A549 (cell line): Measurements from ENCODE around the gene TBL1X. TPM values are rescaled to one million over a fixed set of nuclear protein-coding genes. Genes with fewer than 3 reads are reported as not detected.
"Not testable (repeated sequence)": the region's sequence is repeated elsewhere in the genome, so short reads cannot be mapped to it uniquely, and the experiment has no call there.

ENCODE experiments used
- ATAC-seq, 2 experiments: fragments of 200-7000 bp in 1 of 2; fragments of >200 bp in 1 of 2; cut with Nextera tagmentation in 1 of 2; cut with Tn5 transposase in 1 of 2; 3 replicates each; pipeline versions ENCODE4 v1.8.0 to v1.9.1; 2018 to 2020; ENCODE audit warnings: mild to moderate bottlenecking in 1 of 2, moderate library complexity in 1 of 2
- CTCF ChIA-PET: fragments of 300-600 bp; sonication (Branson Sonifier 250); formaldehyde crosslinking; extraction: SDS; loops from one replicate; lab custom pipeline; 2021; ENCODE audit warnings: antibody characterized with exemption, inconsistent platforms; lab: Yijun Ruan, JAX
- POLR2A ChIA-PET: fragments of 350-600 bp; formaldehyde crosslinking; extraction: SDS; loops from one replicate; lab custom pipeline; 2021; ENCODE audit warnings: antibody characterized with exemption, inconsistent platforms; lab: Yijun Ruan, JAX
- DNase-seq, 2 experiments: peaks; one replicate each; pipeline versions ENCODE4 v3.0.0 to v3.0.0-alpha.2; 2011 to 2016; ENCODE audit warnings: low read depth in 1 of 2, low spot score in 1 of 2
- FAIRE-seq: peaks from 2 replicates; lab custom pipeline; 2011; peaks lifted over from hg19 to GRCh38; lab: Jason Lieb, UNC
- H3K27ac ChIP-seq, 2 experiments: fragments of >200 bp; sonication (Bioruptor Twin); formaldehyde crosslinking; 3 replicates each; pipeline ENCODE4 v1.5.1; 2016 to 2017
- H3K4me1 ChIP-seq: fragments of >200 bp; sonication (Bioruptor Twin); formaldehyde crosslinking; 3 replicates; pipeline ENCODE4 v1.6.1; 2016
- H3K4me2 ChIP-seq: fragments of >200 bp; sonication (Bioruptor Twin); formaldehyde crosslinking; 3 replicates; pipeline ENCODE4 v1.6.1; 2016
- H3K4me3 ChIP-seq: fragments of >200 bp; sonication (Bioruptor Twin); formaldehyde crosslinking; 3 replicates; pipeline ENCODE4 v1.5.1; 2016
- H3K9me3 ChIP-seq: fragments of >200 bp; sonication (Bioruptor Twin); formaldehyde crosslinking; 3 replicates; pipeline ENCODE4 v1.6.1; 2016
- CBX8 ChIP-seq: fragments of 200-600 bp; sonication (generic); IDR thresholded peaks from 2 replicates; pipeline ENCODE4 v1.6.1; 2016
- ELK1 ChIP-seq: fragments of 150-350 bp; IDR thresholded peaks from 2 replicates; pipeline ENCODE4 v1.6.1; 2014; ENCODE audit warnings: low read depth, mild to moderate bottlenecking, low read length
- ESRRA ChIP-seq: fragments of 150-350 bp; IDR thresholded peaks from 2 replicates; pipeline ENCODE4 v1.6.1; 2014; ENCODE audit warnings: mild to moderate bottlenecking, low read length, borderline replicate concordance
- FOSL2 ChIP-seq, 2 experiments: fragments of 450-650 bp in 1 of 2; fragments of >200 bp in 1 of 2; sonication (Bioruptor Twin) in 1 of 2; formaldehyde crosslinking; IDR thresholded peaks; 2 replicates each; pipeline versions ENCODE4 v1.5.0 to v1.6.1; 2016 to 2020; ENCODE audit warnings: mild to moderate bottlenecking in 1 of 2, moderate library complexity in 1 of 2
- FOXS1 ChIP-seq: fragments of 250-450 bp; sonication (Bioruptor Pico); IDR thresholded peaks from 2 replicates; pipeline ENCODE4 v1.5.0; 2020; ENCODE audit warnings: mild to moderate bottlenecking, moderate library complexity
- HES2 ChIP-seq: fragments of >200 bp; sonication (Bioruptor Twin); formaldehyde crosslinking; IDR thresholded peaks from 2 replicates; pipeline ENCODE4 v1.6.1; 2016
- HEYL ChIP-seq: fragments of 250-450 bp; sonication (Bioruptor Pico); IDR thresholded peaks from 2 replicates; pipeline ENCODE4 v1.8.0; 2021; ENCODE audit warnings: mild to moderate bottlenecking, moderate library complexity
- HMGXB4 ChIP-seq: fragments of 250-450 bp; sonication (Bioruptor Pico); IDR thresholded peaks from 2 replicates; pipeline ENCODE4 v1.5.0; 2021; ENCODE audit warnings: mild to moderate bottlenecking, moderate library complexity, borderline replicate concordance
- JUN ChIP-seq, 2 experiments: fragments of >200 bp; sonication (Bioruptor Twin); formaldehyde crosslinking; IDR thresholded peaks; 2 replicates in 1 of 2; 3 replicates in 1 of 2; pipeline ENCODE4 v1.6.1; 2016 to 2017
- JUNB ChIP-seq: fragments of >200 bp; sonication (Bioruptor Twin); formaldehyde crosslinking; IDR thresholded peaks from 2 replicates; pipeline ENCODE4 v1.6.1; 2016
- KDM1A ChIP-seq: fragments of 200-600 bp; sonication (generic); IDR thresholded peaks from 2 replicates; pipeline ENCODE4 v1.6.1; 2016; ENCODE audit warnings: low read depth, mild to moderate bottlenecking
- KDM5A ChIP-seq: fragments of 200-600 bp; sonication (generic); IDR thresholded peaks from 2 replicates; pipeline ENCODE4 v1.6.1; 2016; ENCODE audit warnings: antibody characterized with exemption, mild to moderate bottlenecking
- MAFK ChIP-seq: fragments of 450-650 bp; IDR thresholded peaks from 2 replicates; pipeline ENCODE4 v1.6.1; 2014; ENCODE audit not compliant: partially characterized antibody
- MAZ ChIP-seq: fragments of 150-350 bp; IDR thresholded peaks from 2 replicates; pipeline ENCODE4 v1.6.1; 2014; ENCODE audit warnings: antibody characterized with exemption, low read depth, low read length, borderline replicate concordance
- NPAS2 ChIP-seq: fragments of 250-450 bp; sonication (Bioruptor Pico); IDR thresholded peaks from 2 replicates; pipeline ENCODE4 v1.8.0; 2022; ENCODE audit warnings: mild to moderate bottlenecking, moderate library complexity, borderline replicate concordance
- NR3C1 ChIP-seq: fragments of >200 bp; sonication (Bioruptor Twin); formaldehyde crosslinking; IDR thresholded peaks from 3 replicates; pipeline ENCODE4 v1.6.1; 2017
- PHF8 ChIP-seq: fragments of 200-600 bp; sonication (generic); IDR thresholded peaks from 2 replicates; pipeline ENCODE4 v1.6.1; 2016; ENCODE audit warnings: low read depth, mild to moderate bottlenecking, antibody characterized with exemption, moderate library complexity, borderline replicate concordance
- POLR2A ChIP-seq: IDR thresholded peaks from 2 replicates; pipeline ENCODE4 v1.6.1; 2012; ENCODE audit warnings: mild to moderate bottlenecking, low read length
- POLR2AphosphoS2 ChIP-seq: conservative IDR thresholded peaks from 2 replicates; pipeline ENCODE4 v1.6.1; 2012; ENCODE audit warnings: low read length, improper control_type of control experiment, inconsistent platforms
- RAD21 ChIP-seq, 2 experiments: fragments of >200 bp in 1 of 2; sonication (Bioruptor Twin) in 1 of 2; formaldehyde crosslinking in 1 of 2; IDR thresholded peaks in 1 of 2; conservative IDR thresholded peaks in 1 of 2; 2 replicates in 1 of 2; 3 replicates in 1 of 2; pipeline ENCODE4 v1.6.1; 2012 to 2018; ENCODE audit warnings: inconsistent platforms in 1 of 2
- RARB ChIP-seq: fragments of 250-450 bp; sonication (Bioruptor Pico); IDR thresholded peaks from 2 replicates; pipeline ENCODE4 v1.8.0; 2021; ENCODE audit warnings: mild to moderate bottlenecking, moderate library complexity
- RCOR1 ChIP-seq: fragments of 150-350 bp; IDR thresholded peaks from 2 replicates; pipeline ENCODE4 v1.6.1; 2014; ENCODE audit warnings: antibody characterized with exemption, low read length, low read depth
- SREBF2 ChIP-seq: fragments of 450-650 bp; IDR thresholded peaks from 2 replicates; pipeline ENCODE4 v1.6.1; 2014; ENCODE audit warnings: mild to moderate bottlenecking, moderate library complexity
- TP53 ChIP-seq: fragments of 250-450 bp; sonication (Bioruptor Pico); IDR thresholded peaks from 2 replicates; pipeline ENCODE4 v1.5.0; 2021; ENCODE audit warnings: mild to moderate bottlenecking, moderate library complexity
- ZC3H11A ChIP-seq: fragments of 450-650 bp; IDR thresholded peaks from 2 replicates; pipeline ENCODE4 v1.6.1; 2014; ENCODE audit warnings: antibody characterized with exemption, mild to moderate bottlenecking
- WGBS: methylation state at CpG from one replicate; pipeline ENCODE4 v1.1.6; 2017; ENCODE audit errors: missing lambda C conversion rate; 5-methylcytosine and 5-hydroxymethylcytosine counted together
- polyA plus RNA-seq, 4 experiments: library from polyadenylated mRNA; depleted of rRNA in 3 of 4; stranded (reverse); fragments of >200 nt; fragmentation: RNase III in 1 of 4; extraction: RNeasy Plus Mini Kit Qiagen cat#74134 plus additional on column Dnase treatment in 1 of 4; gene quantifications; 2 replicates in 3 of 4; 3 replicates in 1 of 4; pipeline ENCODE4 v1.2.3, GENCODE V29; 2011 to 2017

The TBL1X gene
- polyA plus RNA-seq, 2 of the 4 experiments (the other 2 are of a cell fraction) = 14.6 to 18.0 TPM

- TF ChIP-seq ELK1 = no peak
- no peak for TF ChIP-seq JUN (IDR thresholded peaks at IDR 0.05)
- no peak for TF ChIP-seq KDM5A
- no peak for TF ChIP-seq NR3C1
Observed at GRCh38 chrX:9765072-9765736, 300.3 kb downstream of the TBL1X start (continued).

GRCh38 chrX:9765737-9766097 lies 300.9 kb downstream of the TBL1X start, which contains the start of gene GPR143:
TSS of gene GPR143 (minus strand) at chrX:9765847. CDS start at chrX:9765817, 30 bp downstream.
- no peaks in the 10 kb centered on the region for H3K4me1 ChIP-seq
- TF ChIP-seq TP53 (CRISPR knock-in tag) (no peak), HES2 (no peak), JUNB (no peak), KDM1A (no peak), ELK1 (no peak), ZC3H11A (no peak), NPAS2 (no peak), RCOR1 (no peak), CBX8 (no peak), HMGXB4 (CRISPR knock-in tag) (no peak), PHF8 (no peak), RARB (CRISPR knock-in tag) (no peak), RAD21 (conservative IDR thresholded peaks at IDR 0.05 in 1 of 2, IDR thresholded peaks at IDR 0.05 in 1 of 2) (no peak), ESRRA (no peak), FOSL2 (IDR thresholded peaks at IDR 0.05) (no peak), FOSL2 (CRISPR knock-in tag; IDR thresholded peaks at IDR 0.05) (no peak), HEYL (CRISPR knock-in tag) (no peak), POLR2A (no peak), MAZ (no peak)
- no peak within 1 kb of the TSS for H3K27ac ChIP-seq
- ChIA-PET POLR2A (no interaction called here), CTCF (no interaction called here)
- DNase-seq (no peak), ATAC-seq (no peak), FAIRE-seq (no peak)
- no peak within 1 kb of the TSS for H3K4me2 ChIP-seq
- no peaks in the 10 kb centered on the region for H3K9me3 ChIP-seq
- 69% methylated on average over 9 of the region's 26 CpGs for WGBS
- no peak within 1 kb of the TSS for H3K4me3 ChIP-seq

GRCh38 chrX:9767375-9767774 lies 302.5 kb downstream of the TBL1X start:
- Histone ChIP-seq H3K4me3 (no peak overlapping the region), H3K9me3 (no peaks in the 10 kb centered on the region), H3K4me1 (no peaks in the 10 kb centered on the region), H3K4me2 (no peak overlapping the region), H3K27ac (no peak overlapping the region)
- no peak for ATAC-seq
- POLR2A ChIA-PET = no interaction called here
- no peak for TF ChIP-seq KDM5A
- no peak for TF ChIP-seq MAFK
- no peak for TF ChIP-seq FOXS1 (CRISPR knock-in tag)
- TF ChIP-seq NR3C1 = no peak
- TF ChIP-seq SREBF2 = no peak
- no peak for TF ChIP-seq POLR2AphosphoS2
- FAIRE-seq = no peak
- DNase-seq = no peak
- 70% methylated on average over 6 of the region's 6 CpGs for WGBS
- CTCF ChIA-PET = no interaction called here

GRCh38 chrX:9768321-9768839 lies 303.5 kb downstream of the TBL1X start:
- H3K27ac ChIP-seq, ATAC-seq, H3K4me2 ChIP-seq, POLR2A ChIA-PET, H3K4me1 ChIP-seq, H3K4me3 ChIP-seq, DNase-seq, FAIRE-seq, H3K9me3 ChIP-seq: not testable (repeated sequence)
- 73% methylated on average over 4 of the region's 5 CpGs for WGBS
- CTCF ChIA-PET = interaction anchor here (1.0 kb wide), 1 partner anchor 422 kb away, joined by 3 read pairs; no protein-coding TSS in a partner anchor
